HepG2 (cell line): ENCODE data around the gene SLC7A6OS. TPM values are rescaled to one million over a fixed set of nuclear protein-coding genes. Genes with fewer than 3 reads are reported as not detected.

Experiments
- CAMTA2 ChIP-seq: sonication (generic); formaldehyde crosslinking; IDR thresholded peaks from 2 replicates; pipeline ENCODE4 v1.4.0; 2020; ENCODE audit warnings: mild to moderate bottlenecking, missing genetic modification reagents, borderline replicate concordance
- CHD4 ChIP-seq: fragments of 200-600 bp; sonication (generic); IDR thresholded peaks from 2 replicates; pipeline ENCODE4 v1.7.0; 2017; ENCODE audit warnings: mild to moderate bottlenecking, low read length, borderline replicate concordance
- EP300 ChIP-seq, 3 experiments: sonication (generic) in 1 of 3; formaldehyde crosslinking in 1 of 3; IDR thresholded peaks; 2 replicates each; pipeline versions ENCODE4 v1.5.1 to v1.6.1; 2011 to 2020; ENCODE audit warnings: low read depth in 2 of 3, low read length in 2 of 3, borderline replicate concordance in 1 of 3, improper control_type of control experiment in 1 of 3, mild to moderate bottlenecking in 1 of 3, missing genetic modification reagents in 1 of 3, moderate library complexity in 1 of 3
- GABPA ChIP-seq, 2 experiments: IDR thresholded peaks; 2 replicates each; pipeline ENCODE4 v1.6.1; 2011 to 2016; ENCODE audit warnings: low read depth in 2 of 2, low read length in 1 of 2, missing biosample characterization in 1 of 2, missing genetic modification characterization in 1 of 2
- NFE2 ChIP-seq: sonication (generic); formaldehyde crosslinking; IDR thresholded peaks from 2 replicates; pipeline ENCODE4 v1.4.0; 2020; ENCODE audit warnings: missing genetic modification reagents
- POLR2A ChIP-seq, 2 experiments: IDR thresholded peaks; 2 replicates each; pipeline ENCODE4 v1.6.1; 2011; ENCODE audit warnings: low read depth in 2 of 2, low read length in 2 of 2, mild to moderate bottlenecking in 1 of 2, moderate library complexity in 1 of 2; ENCODE audit not compliant: insufficient read depth in 1 of 2
- RARG ChIP-seq: sonication (generic); formaldehyde crosslinking; IDR thresholded peaks from 2 replicates; pipeline ENCODE4 v1.4.0; 2020; ENCODE audit warnings: low read depth, mild to moderate bottlenecking, missing genetic modification reagents
- SMARCE1 ChIP-seq: fragments of 450-650 bp; IDR thresholded peaks from 2 replicates; pipeline ENCODE4 v1.6.1; 2017; ENCODE audit warnings: borderline replicate concordance
- SNRNP70 ChIP-seq: fragments of 200-400 bp; formaldehyde crosslinking; IDR thresholded peaks from 2 replicates; pipeline ENCODE4 v1.6.1; 2017; ENCODE audit warnings: mild to moderate bottlenecking, low read depth, low read length, moderate library complexity
- SRSF9 ChIP-seq: fragments of 200-400 bp; formaldehyde crosslinking; IDR thresholded peaks from 2 replicates; pipeline ENCODE4 v1.6.1; 2018; ENCODE audit warnings: borderline replicate concordance, mild to moderate bottlenecking, low read depth, low read length; ENCODE audit not compliant: insufficient read depth, poor library complexity, severe bottlenecking
- TAF15 ChIP-seq: fragments of 200-400 bp; formaldehyde crosslinking; IDR thresholded peaks from one replicate; pipeline ENCODE4 v1.6.1; 2018; ENCODE audit warnings: mild to moderate bottlenecking, low read depth, low read length; ENCODE audit not compliant: poor library complexity, severe bottlenecking
- YEATS4 ChIP-seq: sonication (generic); formaldehyde crosslinking; IDR thresholded peaks from 2 replicates; pipeline ENCODE4 v1.4.0; 2020; ENCODE audit warnings: missing genetic modification reagents, borderline replicate concordance
- ZKSCAN5 ChIP-seq: sonication (generic); formaldehyde crosslinking; IDR thresholded peaks from 2 replicates; pipeline ENCODE4 v1.5.1; 2020; ENCODE audit warnings: mild to moderate bottlenecking, missing genetic modification reagents
- ZNF205 ChIP-seq: IDR thresholded peaks from 2 replicates; pipeline ENCODE4 v1.6.1; 2018; ENCODE audit warnings: missing biosample characterization, missing genetic modification reagents
- ZNF235 ChIP-seq: sonication (generic); formaldehyde crosslinking; IDR thresholded peaks from 2 replicates; pipeline ENCODE4 v1.8.1; 2023; ENCODE audit warnings: mild to moderate bottlenecking, missing genetic modification reagents, borderline replicate concordance
- ZSCAN9 ChIP-seq: IDR thresholded peaks from 2 replicates; pipeline ENCODE4 v1.6.1; 2016; ENCODE audit warnings: borderline replicate concordance
- polyA plus RNA-seq, 8 experiments: library from polyadenylated mRNA; depleted of rRNA in 3 of 8; stranded (reverse) in 7 of 8; unstranded in 1 of 8; fragments of >200 nt; fragmentation: Illumina TruSeq in 4 of 8; extraction: Trizol in 4 of 8; gene quantifications; 2 replicates each; pipeline versions ENCODE4 v1.2.1 to v1.2.3, GENCODE V29; 2011 to 2016; ENCODE audit warnings: low read depth in 4 of 8, missing spikeins in 1 of 8, mixed read lengths in 1 of 8; ENCODE audit not compliant: insufficient read depth in 1 of 8
- total RNA-seq, 5 experiments: library from RNA; depleted of rRNA; stranded (reverse); fragments of >200 nt; fragmentation: Illumina TruSeq; extraction: Trizol; gene quantifications; 2 replicates each; pipeline ENCODE4 v1.2.3, GENCODE V29; 2016; ENCODE audit warnings: low read depth in 1 of 5
- TF ChIP-seq, protein P1 (sequence below): sonication (generic); formaldehyde crosslinking; IDR thresholded peaks from 2 replicates; pipeline ENCODE4 v1.8.1; 2023; ENCODE audit warnings: mild to moderate bottlenecking, missing genetic modification reagents, borderline replicate concordance
- TF ChIP-seq, protein P2 (sequence below): sonication (generic); formaldehyde crosslinking; IDR thresholded peaks from 2 replicates; pipeline ENCODE4 v1.4.0; 2020; ENCODE audit warnings: low read depth, mild to moderate bottlenecking, missing genetic modification reagents
- TF ChIP-seq, protein P3 (sequence below): sonication (generic); formaldehyde crosslinking; IDR thresholded peaks from 2 replicates; pipeline ENCODE4 v1.5.1; 2020; ENCODE audit warnings: missing genetic modification reagents, mild to moderate bottlenecking, borderline replicate concordance
- TF ChIP-seq, protein P4 (sequence below): sonication (generic); formaldehyde crosslinking; IDR thresholded peaks from 2 replicates; pipeline ENCODE4 v1.5.1; 2020; ENCODE audit warnings: mild to moderate bottlenecking, moderate library complexity, missing genetic modification reagents
- TF ChIP-seq, protein P5 (sequence below): sonication (generic); formaldehyde crosslinking; IDR thresholded peaks from 2 replicates; pipeline ENCODE4 v1.5.0; 2020; ENCODE audit warnings: mild to moderate bottlenecking, missing genetic modification reagents

The SLC7A6OS gene
- total and polyA plus RNA-seq, 2 of the 13 experiments (the other 11 are each of a cell fraction or from before 2014, with no cell fraction given): 11.2 to 21.5 TPM

DNA sequence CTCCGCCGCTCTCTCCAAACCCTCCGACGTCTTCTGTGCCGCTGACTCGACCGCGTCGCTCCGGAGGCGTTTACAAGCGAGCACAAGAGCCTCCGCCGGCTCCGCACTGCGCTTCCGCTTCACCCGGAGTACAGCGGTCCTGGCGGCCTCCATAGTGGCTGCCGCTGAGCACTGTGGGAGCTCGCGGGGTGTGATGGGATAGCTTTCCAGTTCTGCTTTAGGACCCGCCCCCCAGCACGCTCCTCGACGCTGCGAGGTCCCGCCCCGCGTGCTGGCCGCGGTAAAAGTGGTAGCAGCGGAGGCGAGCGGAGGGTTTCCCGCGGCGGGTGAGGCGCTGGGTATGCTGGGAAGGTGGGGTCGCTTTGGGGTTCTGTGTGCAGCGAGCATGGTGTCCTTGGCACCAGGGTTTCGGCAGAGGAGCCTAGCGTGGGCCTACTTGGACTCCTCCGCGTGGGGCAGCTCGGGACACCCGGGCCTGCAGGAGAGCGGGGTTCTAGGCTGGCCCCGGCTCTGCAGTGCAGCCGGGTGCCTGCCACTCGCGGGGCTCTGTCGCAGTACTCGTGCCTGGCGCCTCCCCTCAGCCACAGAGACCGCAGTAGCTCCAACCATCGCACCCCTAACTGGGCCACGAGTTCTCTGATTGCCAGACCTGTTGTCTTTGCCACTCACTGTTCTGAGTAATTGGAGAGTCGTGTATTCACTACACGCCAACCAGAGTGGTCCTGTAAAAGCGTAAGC lies at the start of gene SLC7A6OS, which contains the start of gene PRMT7 (continued):
- TF ChIP-seq GABPA (IDR thresholded peaks at IDR 0.05; ENCODE audit: low read depth, low read length): no peak
- TF ChIP-seq GABPA (CRISPR knock-in tag; IDR thresholded peaks at IDR 0.05; ENCODE audit: low read depth): peak; percentile 82
- TF ChIP-seq, protein P1, sequence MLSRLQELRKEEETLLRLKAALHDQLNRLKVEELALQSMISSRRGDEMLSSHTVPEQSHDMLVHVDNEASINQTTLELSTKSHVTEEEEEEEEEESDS (CRISPR knock-in tag): peak; percentile 98
- TF ChIP-seq POLR2A (IDR thresholded peaks at IDR 0.05; ENCODE audit: insufficient read depth in 1 of 2, low read depth in 2 of 2, low read length in 2 of 2): peak; percentile 97
- TF ChIP-seq, protein P2, sequence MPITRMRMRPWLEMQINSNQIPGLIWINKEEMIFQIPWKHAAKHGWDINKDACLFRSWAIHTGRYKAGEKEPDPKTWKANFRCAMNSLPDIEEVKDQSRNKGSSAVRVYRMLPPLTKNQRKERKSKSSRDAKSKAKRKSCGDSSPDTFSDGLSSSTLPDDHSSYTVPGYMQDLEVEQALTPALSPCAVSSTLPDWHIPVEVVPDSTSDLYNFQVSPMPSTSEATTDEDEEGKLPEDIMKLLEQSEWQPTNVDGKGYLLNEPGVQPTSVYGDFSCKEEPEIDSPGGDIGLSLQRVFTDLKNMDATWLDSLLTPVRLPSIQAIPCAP: peak; percentile 97; the same call in 1 of the 2 replicates
- no peak for TF ChIP-seq SNRNP70
- TF ChIP-seq, protein P3, sequence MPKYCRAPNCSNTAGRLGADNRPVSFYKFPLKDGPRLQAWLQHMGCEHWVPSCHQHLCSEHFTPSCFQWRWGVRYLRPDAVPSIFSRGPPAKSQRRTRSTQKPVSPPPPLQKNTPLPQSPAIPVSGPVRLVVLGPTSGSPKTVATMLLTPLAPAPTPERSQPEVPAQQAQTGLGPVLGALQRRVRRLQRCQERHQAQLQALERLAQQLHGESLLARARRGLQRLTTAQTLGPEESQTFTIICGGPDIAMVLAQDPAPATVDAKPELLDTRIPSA (CRISPR knock-in tag): peak; percentile 98; the same call in 1 of the 2 replicates
- TF ChIP-seq SMARCE1: no peak
- TF ChIP-seq, protein P4, sequence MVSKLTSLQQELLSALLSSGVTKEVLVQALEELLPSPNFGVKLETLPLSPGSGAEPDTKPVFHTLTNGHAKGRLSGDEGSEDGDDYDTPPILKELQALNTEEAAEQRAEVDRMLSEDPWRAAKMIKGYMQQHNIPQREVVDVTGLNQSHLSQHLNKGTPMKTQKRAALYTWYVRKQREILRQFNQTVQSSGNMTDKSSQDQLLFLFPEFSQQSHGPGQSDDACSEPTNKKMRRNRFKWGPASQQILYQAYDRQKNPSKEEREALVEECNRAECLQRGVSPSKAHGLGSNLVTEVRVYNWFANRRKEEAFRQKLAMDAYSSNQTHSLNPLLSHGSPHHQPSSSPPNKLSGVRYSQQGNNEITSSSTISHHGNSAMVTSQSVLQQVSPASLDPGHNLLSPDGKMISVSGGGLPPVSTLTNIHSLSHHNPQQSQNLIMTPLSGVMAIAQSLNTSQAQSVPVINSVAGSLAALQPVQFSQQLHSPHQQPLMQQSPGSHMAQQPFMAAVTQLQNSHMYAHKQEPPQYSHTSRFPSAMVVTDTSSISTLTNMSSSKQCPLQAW (CRISPR knock-in tag): peak; percentile 82
- TF ChIP-seq TAF15: no peak
- peak; percentile 98 for TF ChIP-seq YEATS4 (CRISPR knock-in tag)
- TF ChIP-seq ZSCAN9 (CRISPR knock-in tag): peak; percentile 99
- TF ChIP-seq CHD4: no peak; the same call in 1 of the 2 replicates
- TF ChIP-seq, protein P5, sequence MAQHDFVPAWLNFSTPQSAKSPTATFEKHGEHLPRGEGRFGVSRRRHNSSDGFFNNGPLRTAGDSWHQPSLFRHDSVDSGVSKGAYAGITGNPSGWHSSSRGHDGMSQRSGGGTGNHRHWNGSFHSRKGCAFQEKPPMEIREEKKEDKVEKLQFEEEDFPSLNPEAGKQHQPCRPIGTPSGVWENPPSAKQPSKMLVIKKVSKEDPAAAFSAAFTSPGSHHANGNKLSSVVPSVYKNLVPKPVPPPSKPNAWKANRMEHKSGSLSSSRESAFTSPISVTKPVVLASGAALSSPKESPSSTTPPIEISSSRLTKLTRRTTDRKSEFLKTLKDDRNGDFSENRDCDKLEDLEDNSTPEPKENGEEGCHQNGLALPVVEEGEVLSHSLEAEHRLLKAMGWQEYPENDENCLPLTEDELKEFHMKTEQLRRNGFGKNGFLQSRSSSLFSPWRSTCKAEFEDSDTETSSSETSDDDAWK: no peak
- peak; percentile 96 for TF ChIP-seq ZNF235 (CRISPR knock-in tag)
- TF ChIP-seq EP300 (IDR thresholded peaks at IDR 0.05; ENCODE audit: low read depth in 2 of 2, low read length in 2 of 2): peak in 1 of 2 experiments; percentile 16; a peak in 1 of 4 replicates
- peak; percentile 85 for TF ChIP-seq EP300 (CRISPR knock-in tag; IDR thresholded peaks at IDR 0.05; ENCODE audit: borderline replicate concordance)
- peak; percentile 75; the same call in 1 of the 2 replicates for TF ChIP-seq RARG (CRISPR knock-in tag)
- 0 out of 2 replicates have a peak, but pooled peaks have one; percentile 76 for TF ChIP-seq CAMTA2 (CRISPR knock-in tag)
- TF ChIP-seq ZNF205: peak; percentile 95
- peak; percentile 81 for TF ChIP-seq ZKSCAN5 (CRISPR knock-in tag)
- TF ChIP-seq SRSF9: no peak
- 0 out of 2 replicates have a peak, but pooled peaks have one; percentile 32 for TF ChIP-seq NFE2
